COLO829 (cell line): Measurements from ENCODE around the gene CELF2.
"Not testable (repeated sequence)": the region's sequence is repeated elsewhere in the genome, so short reads cannot be mapped to it uniquely, and the experiment has no call there.

ENCODE experiments used
- DNase-seq: peaks from one replicate; pipeline ENCODE4 v3.0.0; 2012; ENCODE audit warnings: low spot score

Gene CELF2

GRCh38 chr10:11017570-11018431 lies at the start of gene CELF2:
Gene CELF2 (plus strand): TSS chr10:11017872. CDS start chr10:11018090, 218 bp downstream.
- no peak for DNase-seq

GRCh38 chr10:10968257-10968588 lies 49.4 kb upstream of the CELF2 start:
- no peak for DNase-seq

- DNase-seq, result no peak
Measured at GRCh38 chr10:10973310-10973709, 44.4 kb upstream of the CELF2 start.

- DNase-seq, result no peak
Measured at GRCh38 chr10:10975647-10976046, 42.0 kb upstream of the CELF2 start.

- no peak for DNase-seq
Measured at GRCh38 chr10:10976652-10977051, 41.0 kb upstream of the CELF2 start.

- DNase-seq, result no peak
Measured at GRCh38 chr10:10977226-10977956, 40.3 kb upstream of the CELF2 start.

- DNase-seq, result no peak
Measured at GRCh38 chr10:10977978-10978377, 39.7 kb upstream of the CELF2 start.

- peak; percentile 87 for DNase-seq
Measured at GRCh38 chr10:10985361-10985760, 32.3 kb upstream of the CELF2 start.

GRCh38 chr10:10986606-10987005 lies 31.1 kb upstream of the CELF2 start:
- DNase-seq, result no peak

- no peak for DNase-seq
Measured at GRCh38 chr10:10987111-10987510, 30.6 kb upstream of the CELF2 start.

GRCh38 chr10:10989669-10990068 lies 28.0 kb upstream of the CELF2 start:
- DNase-seq, result no peak

- no peak for DNase-seq
Measured at GRCh38 chr10:10991144-10991543, 26.5 kb upstream of the CELF2 start.

- no peak for DNase-seq
Measured at GRCh38 chr10:10992072-10992471, 25.6 kb upstream of the CELF2 start.

GRCh38 chr10:10992961-10993714 lies 24.5 kb upstream of the CELF2 start:
- no peak for DNase-seq

- no peak for DNase-seq
Measured at GRCh38 chr10:10993785-10994184, 23.9 kb upstream of the CELF2 start.

GRCh38 chr10:10994360-10994759 lies 23.3 kb upstream of the CELF2 start:
- no peak for DNase-seq

GRCh38 chr10:10995120-10995519 lies 22.6 kb upstream of the CELF2 start:
- no peak for DNase-seq

- no peak for DNase-seq
Measured at GRCh38 chr10:10996966-10997620, 20.6 kb upstream of the CELF2 start.

GRCh38 chr10:10999501-10999900 lies 18.2 kb upstream of the CELF2 start:
- DNase-seq, result not testable (repeated sequence)

- no peak for DNase-seq
Measured at GRCh38 chr10:11002485-11002884, 15.2 kb upstream of the CELF2 start.

GRCh38 chr10:11002916-11003315 lies 14.8 kb upstream of the CELF2 start:
- DNase-seq, result no peak

- peak; percentile 40 for DNase-seq
Measured at GRCh38 chr10:11003679-11004078, 14.0 kb upstream of the CELF2 start.
